ENCODE results near the gene SLC5A4.

The SLC5A4 gene

DNA sequence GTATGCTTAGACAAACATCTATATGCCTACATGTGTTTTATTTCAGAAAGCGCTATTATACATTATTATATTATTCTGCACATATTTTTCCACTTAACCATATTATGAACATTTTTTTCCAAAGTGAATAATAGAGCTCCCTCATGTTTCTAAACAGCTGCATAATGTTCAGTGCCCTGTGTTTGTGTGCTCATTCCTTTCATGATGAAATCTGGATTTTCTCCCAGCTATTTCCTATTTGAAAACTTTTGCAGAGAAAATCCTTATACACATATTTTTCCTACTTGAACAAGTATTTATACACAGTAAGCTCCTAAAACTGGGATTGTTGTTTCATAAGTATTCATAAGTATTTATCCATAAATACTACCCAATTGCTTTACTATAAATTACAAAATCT lies 32.2 kb downstream of the SLC5A4 start:
- Histone ChIP-seq H3K27me3 (ENCODE audit: control insufficient read depth, insufficient read depth, low read length) (no peaks in the 10 kb centered on the region), H3K9ac (no peak overlapping the region), H3K4me3 (ENCODE audit: low read depth, low read length) (no peak overlapping the region), H3K27ac (no peak overlapping the region), H3K79me2 (no peaks in the 10 kb centered on the region), H3K9me3 (ENCODE audit: control insufficient read depth, low read length) (no peaks in the 10 kb centered on the region), H2AFZ (no peak overlapping the region), H3K4me2 (ENCODE audit: low read length) (no peak overlapping the region), H3K4me1 (no peaks in the 10 kb centered on the region), H3K36me3 (ENCODE audit: control insufficient read depth, insufficient read depth, low read length) (no peaks in the 10 kb centered on the region)
- TF ChIP-seq, protein P1, sequence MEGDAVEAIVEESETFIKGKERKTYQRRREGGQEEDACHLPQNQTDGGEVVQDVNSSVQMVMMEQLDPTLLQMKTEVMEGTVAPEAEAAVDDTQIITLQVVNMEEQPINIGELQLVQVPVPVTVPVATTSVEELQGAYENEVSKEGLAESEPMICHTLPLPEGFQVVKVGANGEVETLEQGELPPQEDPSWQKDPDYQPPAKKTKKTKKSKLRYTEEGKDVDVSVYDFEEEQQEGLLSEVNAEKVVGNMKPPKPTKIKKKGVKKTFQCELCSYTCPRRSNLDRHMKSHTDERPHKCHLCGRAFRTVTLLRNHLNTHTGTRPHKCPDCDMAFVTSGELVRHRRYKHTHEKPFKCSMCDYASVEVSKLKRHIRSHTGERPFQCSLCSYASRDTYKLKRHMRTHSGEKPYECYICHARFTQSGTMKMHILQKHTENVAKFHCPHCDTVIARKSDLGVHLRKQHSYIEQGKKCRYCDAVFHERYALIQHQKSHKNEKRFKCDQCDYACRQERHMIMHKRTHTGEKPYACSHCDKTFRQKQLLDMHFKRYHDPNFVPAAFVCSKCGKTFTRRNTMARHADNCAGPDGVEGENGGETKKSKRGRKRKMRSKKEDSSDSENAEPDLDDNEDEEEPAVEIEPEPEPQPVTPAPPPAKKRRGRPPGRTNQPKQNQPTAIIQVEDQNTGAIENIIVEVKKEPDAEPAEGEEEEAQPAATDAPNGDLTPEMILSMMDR (IDR thresholded peaks at IDR 0.05) = no peak

DNA sequence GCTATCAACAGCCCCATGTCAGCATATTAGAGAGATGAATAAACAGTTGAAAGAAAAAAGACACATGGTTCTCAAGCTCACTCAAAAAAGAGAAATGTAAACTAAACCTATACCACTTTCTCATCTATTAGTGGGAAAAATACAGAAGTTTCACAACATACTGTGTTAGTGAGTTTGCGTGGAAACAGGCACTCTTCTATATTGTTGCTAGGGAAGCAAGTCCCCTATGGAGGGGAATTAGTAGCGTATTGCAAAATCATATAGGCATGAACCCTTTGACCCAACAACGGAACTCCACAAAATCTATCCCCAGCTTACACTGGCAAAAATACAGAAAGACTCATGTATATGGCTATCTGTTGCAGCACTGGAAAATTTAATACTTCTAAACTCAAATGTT lies 36.1 kb downstream of the SLC5A4 start:
- no peaks in the 10 kb centered on the region for H3K36me3 ChIP-seq (ENCODE audit: control insufficient read depth, insufficient read depth, low read length)
- H3K27me3 ChIP-seq (ENCODE audit: control insufficient read depth, insufficient read depth, low read length) = no peaks in the 10 kb centered on the region
- H3K9me3 ChIP-seq (ENCODE audit: control insufficient read depth, low read length) = no peaks in the 10 kb centered on the region
- H3K4me1 ChIP-seq = no peaks in the 10 kb centered on the region
- H3K27ac ChIP-seq = no peak overlapping the region
- no peaks in the 10 kb centered on the region for H3K79me2 ChIP-seq
- H3K4me3 ChIP-seq (ENCODE audit: low read depth, low read length) = no peak overlapping the region
- no peak overlapping the region for H2AFZ ChIP-seq
- H3K4me2 ChIP-seq (ENCODE audit: low read length) = no peak overlapping the region
- H3K9ac ChIP-seq = no peak overlapping the region
- TF ChIP-seq, protein P1 (IDR thresholded peaks at IDR 0.05) = no peak

DNA sequence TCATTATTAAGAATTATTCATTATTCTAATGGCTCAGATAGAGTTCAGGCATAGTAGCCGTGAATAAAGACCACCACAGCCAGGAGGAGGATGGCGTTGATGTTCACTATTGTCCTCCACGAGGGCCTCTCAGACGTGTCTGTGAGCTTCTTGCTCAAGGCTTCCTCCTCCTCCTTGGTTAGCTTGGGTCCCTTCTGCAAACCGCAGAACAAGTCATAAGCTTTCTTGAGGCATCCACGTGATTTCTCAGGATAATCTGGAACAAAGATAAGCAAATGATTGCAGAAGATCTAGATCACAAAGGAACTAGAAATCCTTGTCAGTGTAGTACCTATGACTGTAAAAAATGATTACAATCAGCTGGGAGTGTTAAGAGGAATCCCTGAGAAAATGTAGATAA lies 36.7 kb downstream of the SLC5A4 start:
- no peaks in the 10 kb centered on the region for H3K9me3 ChIP-seq (ENCODE audit: control insufficient read depth, low read length)
- H3K27ac ChIP-seq = no peak overlapping the region
- H3K36me3 ChIP-seq (ENCODE audit: control insufficient read depth, insufficient read depth, low read length) = no peaks in the 10 kb centered on the region
- H3K4me1 ChIP-seq = no peaks in the 10 kb centered on the region
- no peak overlapping the region for H3K4me2 ChIP-seq (ENCODE audit: low read length)
- H3K27me3 ChIP-seq (ENCODE audit: control insufficient read depth, insufficient read depth, low read length) = no peaks in the 10 kb centered on the region
- no peaks in the 10 kb centered on the region for H3K79me2 ChIP-seq
- no peak overlapping the region for H2AFZ ChIP-seq
- TF ChIP-seq, protein P1 (IDR thresholded peaks at IDR 0.05) = no peak
- no peak overlapping the region for H3K4me3 ChIP-seq (ENCODE audit: low read depth, low read length)
- no peak overlapping the region for H3K9ac ChIP-seq

DNA sequence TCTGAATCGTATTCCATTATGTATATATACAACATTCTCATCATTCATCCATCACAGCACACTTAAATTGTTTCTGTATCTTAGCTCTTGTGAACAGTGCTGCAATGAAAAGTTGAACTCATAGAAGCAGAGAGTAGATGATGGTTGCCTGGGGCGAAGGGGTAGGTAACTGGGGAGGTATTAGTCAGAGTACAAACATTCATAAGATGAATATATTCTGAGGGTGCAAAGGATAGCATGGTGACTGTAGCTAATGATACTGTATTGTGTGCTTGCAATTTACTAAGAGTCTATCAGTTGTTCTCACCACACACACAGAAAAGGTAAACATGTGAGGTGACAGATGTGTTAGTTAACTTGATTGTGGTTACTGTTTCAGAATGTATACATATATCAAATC lies 37.7 kb downstream of the SLC5A4 start:
- H3K4me3 ChIP-seq (ENCODE audit: low read depth, low read length) = no peak overlapping the region
- no peak overlapping the region for H3K4me2 ChIP-seq (ENCODE audit: low read length)
- H3K27ac ChIP-seq = no peak overlapping the region
- H2AFZ ChIP-seq = no peak overlapping the region
- TF ChIP-seq, protein P1 (IDR thresholded peaks at IDR 0.05) = no peak
- no peaks in the 10 kb centered on the region for H3K4me1 ChIP-seq
- no peaks in the 10 kb centered on the region for H3K9me3 ChIP-seq (ENCODE audit: control insufficient read depth, low read length)
- no peak overlapping the region for H3K9ac ChIP-seq
- H3K36me3 ChIP-seq (ENCODE audit: control insufficient read depth, insufficient read depth, low read length) = no peaks in the 10 kb centered on the region
- no peaks in the 10 kb centered on the region for H3K27me3 ChIP-seq (ENCODE audit: control insufficient read depth, insufficient read depth, low read length)
- no peaks in the 10 kb centered on the region for H3K79me2 ChIP-seq

DNA sequence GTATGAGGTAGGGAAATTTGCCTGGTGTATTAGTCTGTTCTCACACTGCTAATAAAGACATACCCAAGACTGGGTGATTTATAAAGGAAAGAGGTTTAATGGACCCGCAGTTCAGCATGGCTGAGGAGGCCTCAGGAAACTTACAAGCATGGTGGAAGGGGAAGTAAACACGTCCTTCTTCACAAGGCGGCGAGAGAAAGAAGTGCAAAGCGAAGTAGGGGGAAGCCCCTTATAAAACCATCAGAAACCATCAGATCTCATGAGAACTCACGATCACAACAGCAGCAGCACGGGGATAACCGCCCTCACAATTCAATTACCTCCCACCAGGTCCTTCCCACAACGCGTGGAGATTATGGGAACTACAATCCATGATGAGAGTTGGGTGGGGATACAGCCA lies 38.2 kb downstream of the SLC5A4 start:
- H3K9me3 ChIP-seq (ENCODE audit: control insufficient read depth, low read length) = no peaks in the 10 kb centered on the region
- H2AFZ ChIP-seq = no peak overlapping the region
- H3K4me2 ChIP-seq (ENCODE audit: low read length) = no peak overlapping the region
- H3K79me2 ChIP-seq = no peaks in the 10 kb centered on the region
- H3K27me3 ChIP-seq (ENCODE audit: control insufficient read depth, insufficient read depth, low read length) = no peaks in the 10 kb centered on the region
- no peak overlapping the region for H3K27ac ChIP-seq
- H3K4me3 ChIP-seq (ENCODE audit: low read depth, low read length) = no peak overlapping the region
- no peak overlapping the region for H3K9ac ChIP-seq
- TF ChIP-seq, protein P1 (IDR thresholded peaks at IDR 0.05) = no peak
- no peaks in the 10 kb centered on the region for H3K4me1 ChIP-seq
- H3K36me3 ChIP-seq (ENCODE audit: control insufficient read depth, insufficient read depth, low read length) = no peaks in the 10 kb centered on the region

Measured in parathyroid adenoma (tissue), 2 donors.